HG03439 (cell line): Measurements from ENCODE around the gene MPP3.
A peak's percentile ranks its signal among the peaks of the same experiment; 100 is the strongest.
"Not testable (repeated sequence)": the region's sequence is repeated elsewhere in the genome, so short reads cannot be mapped to it uniquely, and the experiment has no call there.

ENCODE experiments used
- ATAC-seq: cut with Tn5 transposase; IDR thresholded peaks from one replicate; pipeline ENCODE4 v1.9.1; 2021; ENCODE audit warnings: mild to moderate bottlenecking, moderate library complexity; ENCODE audit not compliant: unreplicated experiment

The MPP3 gene

GRCh38 chr17:43860927-43861622 is 28.1 kb upstream of the MPP3 start:
- ATAC-seq = no peak

GRCh38 chr17:43860077-43860725 is 27.3 kb upstream of the MPP3 start:
- ATAC-seq = no peak

- no peak for ATAC-seq
Observed at GRCh38 chr17:43857957-43858600, 25.1 kb upstream of the MPP3 start.

- no peak for ATAC-seq
Observed at GRCh38 chr17:43857141-43857540, 24.2 kb upstream of the MPP3 start.

GRCh38 chr17:43856141-43856540 is 23.2 kb upstream of the MPP3 start:
- ATAC-seq = no peak

GRCh38 chr17:43855061-43855460 is 22.1 kb upstream of the MPP3 start:
- ATAC-seq = no peak

- no peak for ATAC-seq
Observed at GRCh38 chr17:43854498-43854897, 21.6 kb upstream of the MPP3 start.

- no peak for ATAC-seq
Observed at GRCh38 chr17:43853546-43853945, 20.6 kb upstream of the MPP3 start.

GRCh38 chr17:43852571-43852970 is 19.6 kb upstream of the MPP3 start:
- ATAC-seq = no peak

GRCh38 chr17:43849116-43849515 is 16.2 kb upstream of the MPP3 start:
- no peak for ATAC-seq

GRCh38 chr17:43848601-43849000 is 15.7 kb upstream of the MPP3 start:
- ATAC-seq = no peak

- no peak for ATAC-seq
Observed at GRCh38 chr17:43846963-43847371, 14.0 kb upstream of the MPP3 start, which contains the start of gene CD300LG. Gene CD300LG, plus strand, starts transcription at chr17:43847176. Its CDS starts 41 bp downstream, at chr17:43847217.

- ATAC-seq = peak; percentile 59
Observed at GRCh38 chr17:43846221-43846712, 13.3 kb upstream of the MPP3 start.

- ATAC-seq = no peak
Observed at GRCh38 chr17:43845766-43846165, 12.8 kb upstream of the MPP3 start.

- no peak for ATAC-seq
Observed at GRCh38 chr17:43844241-43844640, 11.3 kb upstream of the MPP3 start.

GRCh38 chr17:43842975-43843325 is 10.0 kb upstream of the MPP3 start:
- ATAC-seq = no peak

GRCh38 chr17:43842091-43842974 is 9.4 kb upstream of the MPP3 start:
- ATAC-seq = not testable (repeated sequence)

- no peak for ATAC-seq
Observed at GRCh38 chr17:43841282-43841681, 8.3 kb upstream of the MPP3 start.

- no peak for ATAC-seq
Observed at GRCh38 chr17:43840814-43841213, 7.9 kb upstream of the MPP3 start.

GRCh38 chr17:43839670-43840108 is 6.7 kb upstream of the MPP3 start:
- no peak for ATAC-seq

- ATAC-seq = no peak
Observed at GRCh38 chr17:43834106-43834505, 1.2 kb upstream of the MPP3 start.
